ENCODE measurements around the gene PPP1R13B.

- TF ChIP-seq CTCF (IDR thresholded peaks at IDR 0.05; ENCODE audit: low read depth, low read length) = no peak
- no peak for TF ChIP-seq MYC (IDR thresholded peaks at IDR 0.05; ENCODE audit: low read depth, low read length)
- TF ChIP-seq POLR2A (IDR thresholded peaks at IDR 0.05; ENCODE audit: extremely low read depth, insufficient read length) = no peak
Observed at GRCh38 chr14:103730490-103731035, 116.8 kb downstream of the PPP1R13B start.

Data from NB4 (cell line).